Breast epithelium (tissue), 3 donors: Measurements from ENCODE around the gene PTPRG.

Experiments
- POLR2A ChIP-seq: fragments of 450-650 bp; IDR thresholded peaks from one replicate; pipeline ENCODE4 v1.6.1; 2016; ENCODE audit warnings: antibody characterized with exemption, mild to moderate bottlenecking, moderate library complexity
- TF ChIP-seq, protein P1 (sequence below), 3 donors: fragments of 450-650 bp; IDR thresholded peaks; one replicate each; pipeline ENCODE4 v1.5.1; 2016 to 2017; ENCODE audit warnings: antibody characterized with exemption in 3 of 3, mild to moderate bottlenecking in 3 of 3, moderate library complexity in 3 of 3

DNA sequence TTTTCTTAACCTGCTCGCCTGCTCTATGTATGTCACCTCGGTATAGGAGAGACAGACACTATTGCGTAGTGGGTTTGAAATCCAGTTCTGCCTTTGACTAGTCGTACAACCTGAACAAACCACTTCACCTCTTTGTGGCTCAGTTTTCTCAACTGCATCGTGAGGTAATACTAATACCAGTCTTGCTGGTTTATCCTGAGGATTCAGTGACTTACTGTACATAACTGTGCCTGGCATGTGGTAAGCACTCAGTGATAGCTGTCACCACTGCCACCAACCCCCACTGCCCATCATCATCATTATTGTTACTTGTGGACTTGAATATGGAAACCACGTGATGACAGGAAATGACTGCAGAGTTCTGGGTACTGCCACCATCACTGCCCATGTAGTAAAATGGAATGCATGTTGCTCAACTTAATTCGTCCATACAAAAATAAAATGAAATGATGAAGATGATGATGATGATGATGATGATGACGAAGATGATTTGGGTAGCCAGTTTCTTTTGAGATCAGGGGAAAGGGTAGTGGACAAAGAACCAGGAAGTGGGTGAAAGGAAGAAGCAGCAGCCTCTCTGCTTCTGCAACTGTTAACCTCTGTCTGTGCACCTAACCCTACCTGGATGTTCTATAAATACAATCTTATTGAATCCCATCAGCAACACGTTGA is 583.9 kb downstream of the PTPRG start:
- TF ChIP-seq, protein P1, sequence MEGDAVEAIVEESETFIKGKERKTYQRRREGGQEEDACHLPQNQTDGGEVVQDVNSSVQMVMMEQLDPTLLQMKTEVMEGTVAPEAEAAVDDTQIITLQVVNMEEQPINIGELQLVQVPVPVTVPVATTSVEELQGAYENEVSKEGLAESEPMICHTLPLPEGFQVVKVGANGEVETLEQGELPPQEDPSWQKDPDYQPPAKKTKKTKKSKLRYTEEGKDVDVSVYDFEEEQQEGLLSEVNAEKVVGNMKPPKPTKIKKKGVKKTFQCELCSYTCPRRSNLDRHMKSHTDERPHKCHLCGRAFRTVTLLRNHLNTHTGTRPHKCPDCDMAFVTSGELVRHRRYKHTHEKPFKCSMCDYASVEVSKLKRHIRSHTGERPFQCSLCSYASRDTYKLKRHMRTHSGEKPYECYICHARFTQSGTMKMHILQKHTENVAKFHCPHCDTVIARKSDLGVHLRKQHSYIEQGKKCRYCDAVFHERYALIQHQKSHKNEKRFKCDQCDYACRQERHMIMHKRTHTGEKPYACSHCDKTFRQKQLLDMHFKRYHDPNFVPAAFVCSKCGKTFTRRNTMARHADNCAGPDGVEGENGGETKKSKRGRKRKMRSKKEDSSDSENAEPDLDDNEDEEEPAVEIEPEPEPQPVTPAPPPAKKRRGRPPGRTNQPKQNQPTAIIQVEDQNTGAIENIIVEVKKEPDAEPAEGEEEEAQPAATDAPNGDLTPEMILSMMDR (IDR thresholded peaks at IDR 0.05): no peak
- no peak for TF ChIP-seq POLR2A
